ENCODE data around the gene SLC38A11. TPM values are rescaled to one million over a fixed set of nuclear protein-coding genes. Genes with fewer than 3 reads are reported as not detected.

The SLC38A11 gene
- total and polyA plus RNA-seq, 2 of the 13 experiments (the other 11 are each of a cell fraction or from before 2014, with no cell fraction given) = 14.0 to 14.3 TPM

- TF ChIP-seq SNAPC4 (CRISPR knock-in tag; IDR thresholded peaks at IDR 0.05) (no peak), SIX1 (CRISPR knock-in tag; IDR thresholded peaks at IDR 0.05; ENCODE audit: borderline replicate concordance) (peak; percentile 60; the same call in 1 of the 2 replicates), DDIT3 (CRISPR knock-in tag; IDR thresholded peaks at IDR 0.05) (no peak), ZNF543 (CRISPR knock-in tag; IDR thresholded peaks at IDR 0.05) (no peak), SMARCC2 (IDR thresholded peaks at IDR 0.05) (no peak), ZKSCAN8 (CRISPR knock-in tag; IDR thresholded peaks at IDR 0.05; ENCODE audit: borderline replicate concordance) (0 out of 2 replicates have a peak, but pooled peaks have one; percentile 48), ZBTB34 (CRISPR knock-in tag; IDR thresholded peaks at IDR 0.05) (no peak), ZNF570 (CRISPR knock-in tag; IDR thresholded peaks at IDR 0.05; ENCODE audit: borderline replicate concordance) (no peak), CERS6 (CRISPR knock-in tag; IDR thresholded peaks at IDR 0.05) (no peak), HNF4A (CRISPR knock-in tag; IDR thresholded peaks at IDR 0.05) (peak; percentile 70), ZBTB2 (CRISPR knock-in tag; IDR thresholded peaks at IDR 0.05; ENCODE audit: low read depth) (no peak), IKZF5 (CRISPR knock-in tag; IDR thresholded peaks at IDR 0.05) (no peak), BCL6 (CRISPR knock-in tag; IDR thresholded peaks at IDR 0.05) (peak; percentile 77), ZNF432 (CRISPR knock-in tag; IDR thresholded peaks at IDR 0.05; ENCODE audit: borderline replicate concordance) (no peak), CENPT (CRISPR knock-in tag; IDR thresholded peaks at IDR 0.05; ENCODE audit: low read depth) (no peak), TCF12 (IDR thresholded peaks at IDR 0.05) (no peak), TCF12 (CRISPR knock-in tag; IDR thresholded peaks at IDR 0.05) (no peak), NONO (IDR thresholded peaks at IDR 0.05) (no peak), NONO (CRISPR knock-in tag; conservative IDR thresholded peaks at IDR 0.05) (peak; percentile 33; the same call in 1 of the 2 replicates), ELF3 (CRISPR knock-in tag; IDR thresholded peaks at IDR 0.05) (peak; percentile 58; the same call in 1 of the 2 replicates)
These were observed 41.5 kb downstream of the SLC38A11 start (continued) for GRCh38 chr2:164913640-164914350.

Measured in HepG2 (cell line).